Hepatocyte (in vitro differentiated cells): ENCODE measurements around the gene ASF1B.

Experiments used
- CTCF ChIP-seq: fragments of 200-600 bp; sonication (generic); IDR thresholded peaks from 2 replicates; pipeline ENCODE4 v1.5.1; 2016; ENCODE audit warnings: antibody characterized with exemption, mild to moderate bottlenecking; ENCODE audit not compliant: poor library complexity
- EZH2 ChIP-seq: fragments of 200-600 bp; sonication (generic); IDR thresholded peaks from 2 replicates; pipeline ENCODE4 v1.6.1; 2016; ENCODE audit warnings: antibody characterized with exemption, mild to moderate bottlenecking, borderline replicate concordance
- EZH2phosphoT487 ChIP-seq: fragments of 200-600 bp; sonication (generic); IDR thresholded peaks from one replicate; pipeline ENCODE4 v1.6.1; 2018; ENCODE audit warnings: antibody characterized with exemption, mild to moderate bottlenecking, low read depth, moderate library complexity; ENCODE audit not compliant: unreplicated experiment, severe bottlenecking

- TF ChIP-seq CTCF (no peak), EZH2 (no peak), EZH2phosphoT487 (no peak)
Measured at GRCh38 chr19:14073261-14073924, 63.0 kb downstream of the ASF1B start.
